H1 (cell line): ENCODE results near the gene ADAMTS17. TPM values are rescaled to one million over a fixed set of nuclear protein-coding genes. Genes with fewer than 3 reads are reported as not detected.

Experiments used
- CTCF ChIA-PET: fragments of 300-600 bp; sonication (Branson Sonifier 250); formaldehyde crosslinking; loops from one replicate; lab custom pipeline; 2021; ENCODE audit not compliant: partially characterized antibody; lab: Charles Lee
- POLR2A ChIA-PET: fragments of 300-600 bp; sonication (Branson Sonifier 250); formaldehyde crosslinking; loops from one replicate; lab custom pipeline; 2021; ENCODE audit warnings: inconsistent platforms; ENCODE audit not compliant: partially characterized antibody; lab: Charles Lee
- DNase-seq, 2 experiments: peaks; one replicate each; pipeline versions ENCODE4 v3.0.0 to v3.0.0-alpha.2; 2010 to 2022; ENCODE audit warnings: low spot score in 2 of 2, low read depth in 1 of 2, mixed read lengths in 1 of 2
- FAIRE-seq: peaks from 2 replicates; lab custom pipeline; 2011; peaks lifted over from hg19 to GRCh38; lab: Jason Lieb, UNC
- H2AFZ ChIP-seq: 2 replicates; pipeline ENCODE4 v1.8.1; 2012; ENCODE audit warnings: low read length, inconsistent platforms
- H2AK5ac ChIP-seq: 2 replicates; pipeline ENCODE4 v1.6.1; 2013; ENCODE audit warnings: low read depth, low read length
- H2BK120ac ChIP-seq: replicated peaks from 2 replicates; pipeline ENCODE3; 2013; ENCODE audit warnings: low read depth, low read length, inconsistent platforms
- H2BK12ac ChIP-seq: 2 replicates; pipeline ENCODE4 v1.6.1; 2013; ENCODE audit warnings: low read depth, low read length
- H2BK15ac ChIP-seq: 2 replicates; pipeline ENCODE4 v1.6.1; 2013; ENCODE audit warnings: low read length
- H2BK20ac ChIP-seq: 2 replicates; pipeline ENCODE4 v1.6.1; 2013; ENCODE audit warnings: low read length
- H2BK5ac ChIP-seq: 2 replicates; pipeline ENCODE4 v1.6.1; 2013; ENCODE audit warnings: low read depth, low read length
- H3K14ac ChIP-seq: 2 replicates; pipeline ENCODE4 v1.6.1; 2013; ENCODE audit warnings: inconsistent platforms; ENCODE audit not compliant: insufficient read length
- H3K18ac ChIP-seq: 2 replicates; pipeline ENCODE4 v1.6.1; 2013; ENCODE audit warnings: low read length; ENCODE audit errors: extremely low read depth
- H3K23ac ChIP-seq: 2 replicates; pipeline ENCODE4 v1.6.1; 2013; ENCODE audit warnings: inconsistent platforms; ENCODE audit not compliant: insufficient read length
- H3K23me2 ChIP-seq: 2 replicates; pipeline ENCODE4 v1.6.1; 2013; ENCODE audit warnings: low read depth, low read length
- H3K27ac ChIP-seq: 2 replicates; pipeline ENCODE4 v1.6.1; 2011; ENCODE audit warnings: low read depth, low read length, inconsistent platforms
- H3K27me3 ChIP-seq, 4 experiments: replicated peaks in 1 of 4; 1 replicate in 1 of 4; 2 replicates in 3 of 4; pipeline versions ENCODE4 v1.6.1 to v1.8.1; 2011 to 2013; ENCODE audit warnings: low read length in 3 of 4, mild to moderate bottlenecking in 3 of 4, inconsistent platforms in 2 of 4, mixed read lengths in 2 of 4, moderate library complexity in 1 of 4; ENCODE audit not compliant: control insufficient read depth in 3 of 4, insufficient read depth in 3 of 4; ENCODE audit errors: extremely low read depth in 1 of 4
- H3K36me3 ChIP-seq, 4 experiments: 2 replicates each; pipeline versions ENCODE4 v1.6.1 to v1.8.1; 2011 to 2013; ENCODE audit warnings: mild to moderate bottlenecking in 4 of 4, low read length in 3 of 4, moderate library complexity in 2 of 4, control low read depth in 1 of 4, inconsistent platforms in 1 of 4; ENCODE audit not compliant: insufficient read depth in 4 of 4, control insufficient read depth in 2 of 4
- H3K4ac ChIP-seq: replicated peaks from 2 replicates; pipeline ENCODE3; 2013; ENCODE audit warnings: low read length, low read depth, mixed read lengths, inconsistent platforms; ENCODE audit not compliant: insufficient read length
- H3K4me1 ChIP-seq, 4 experiments: replicated peaks in 1 of 4; 1 replicate in 1 of 4; 2 replicates in 3 of 4; pipeline versions ENCODE4 v1.6.1 to v1.8.1; 2011 to 2013; ENCODE audit warnings: low read length in 3 of 4, inconsistent platforms in 2 of 4, mixed read lengths in 1 of 4; ENCODE audit not compliant: insufficient read depth in 4 of 4, control insufficient read depth in 3 of 4
- H3K4me2 ChIP-seq, 2 experiments: 2 replicates each; pipeline versions ENCODE4 v1.6.1 to v1.8.1; 2011 to 2013; ENCODE audit warnings: low read depth in 2 of 2, low read length in 2 of 2, control low read depth in 1 of 2, inconsistent platforms in 1 of 2, mild to moderate bottlenecking in 1 of 2; ENCODE audit not compliant: insufficient read depth in 1 of 2
- H3K4me3 ChIP-seq, 4 experiments: fragments of 200-600, 300-600 bp in 1 of 4; sonication (generic), shearing (Covaris generic), sonication (Bioruptor Twin) in 1 of 4; 2 replicates each; pipeline versions ENCODE4 v1.5.1 to v1.8.1; 2011 to 2016; ENCODE audit warnings: low read length in 4 of 4, low read depth in 3 of 4, control low read depth in 2 of 4, inconsistent platforms in 2 of 4, mild to moderate bottlenecking in 2 of 4, mixed read lengths in 1 of 4, moderate library complexity in 1 of 4; ENCODE audit not compliant: insufficient read depth in 2 of 4; ENCODE audit errors: extremely low read depth in 1 of 4
- H3K56ac ChIP-seq: replicated peaks from 2 replicates; pipeline ENCODE3; 2013; ENCODE audit warnings: low read depth, mild to moderate bottlenecking, mixed read lengths, low read length, inconsistent platforms; ENCODE audit not compliant: insufficient read length
- H3K79me1 ChIP-seq: 2 replicates; pipeline ENCODE4 v1.6.1; 2013; ENCODE audit warnings: low read depth, low read length, control low read depth
- H3K79me2 ChIP-seq, 2 experiments: 2 replicates each; pipeline versions ENCODE4 v1.6.1 to v1.8.1; 2012 to 2013; ENCODE audit warnings: low read length in 2 of 2, mild to moderate bottlenecking in 2 of 2, inconsistent platforms in 1 of 2; ENCODE audit not compliant: insufficient read depth in 2 of 2, control insufficient read depth in 1 of 2
- H3K9ac ChIP-seq, 4 experiments: replicated peaks in 1 of 4; 1 replicate in 1 of 4; 2 replicates in 3 of 4; pipeline versions ENCODE4 v1.6.1 to v1.8.1; 2011 to 2013; ENCODE audit warnings: low read depth in 3 of 4, low read length in 3 of 4, control low read depth in 2 of 4, mild to moderate bottlenecking in 2 of 4, moderate library complexity in 2 of 4, inconsistent platforms in 1 of 4; ENCODE audit errors: extremely low read depth in 1 of 4
- H3K9me3 ChIP-seq, 2 experiments: 2 replicates each; pipeline versions ENCODE4 v1.6.1 to v1.8.1; 2012 to 2013; ENCODE audit warnings: mild to moderate bottlenecking in 2 of 2, moderate library complexity in 2 of 2, control low read depth in 1 of 2, inconsistent platforms in 1 of 2, low read depth in 1 of 2, low read length in 1 of 2, mixed read lengths in 1 of 2; ENCODE audit not compliant: insufficient read depth in 2 of 2
- H4K20me1 ChIP-seq, 2 experiments: replicated peaks in 1 of 2; 2 replicates each; pipeline versions ENCODE3 to v1.8.1; 2011 to 2013; ENCODE audit warnings: inconsistent platforms in 2 of 2, low read length in 2 of 2, mild to moderate bottlenecking in 1 of 2; ENCODE audit not compliant: insufficient read depth in 2 of 2, control insufficient read depth in 1 of 2
- H4K5ac ChIP-seq: 2 replicates; pipeline ENCODE4 v1.6.1; 2013; ENCODE audit warnings: low read length, low read depth, mixed read lengths, inconsistent platforms; ENCODE audit not compliant: insufficient read length
- H4K8ac ChIP-seq: 2 replicates; pipeline ENCODE4 v1.8.0; 2013; ENCODE audit warnings: mild to moderate bottlenecking, moderate library complexity, low read length, inconsistent platforms; ENCODE audit not compliant: insufficient read depth; ENCODE audit errors: extremely low read depth
- H4K91ac ChIP-seq: replicated peaks from 2 replicates; pipeline ENCODE3; 2013; ENCODE audit warnings: low read length, mixed read lengths, inconsistent platforms; ENCODE audit not compliant: insufficient read length
- CBX5 ChIP-seq: fragments of 300-800, 300-1000 bp; sonication (generic); IDR thresholded peaks from 2 replicates; pipeline ENCODE4 v1.7.1; 2016; ENCODE audit warnings: antibody characterized with exemption, low read length, low read depth
- CHD1 ChIP-seq: IDR thresholded peaks from 2 replicates; pipeline ENCODE4 v1.6.1; 2012; ENCODE audit warnings: low read depth, low read length, improper control_type of control experiment
- CTCF ChIP-seq, 3 experiments: IDR thresholded peaks; 1 replicate in 2 of 3; 2 replicates in 1 of 3; pipeline versions ENCODE4 v1.5.1 to v1.6.1; 2011; ENCODE audit warnings: low read length in 3 of 3, mild to moderate bottlenecking in 3 of 3, inconsistent platforms in 2 of 3, low read depth in 1 of 3, moderate library complexity in 1 of 3; ENCODE audit not compliant: insufficient read depth in 1 of 3; ENCODE audit errors: control extremely low read depth in 1 of 3
- FOSL1 ChIP-seq: IDR thresholded peaks from 2 replicates; pipeline ENCODE4 v1.6.1; 2011; ENCODE audit warnings: mild to moderate bottlenecking, low read depth, low read length, moderate library complexity; ENCODE audit not compliant: insufficient read depth
- KDM4A ChIP-seq: IDR thresholded peaks from one replicate; pipeline ENCODE4 v1.7.1; 2012; ENCODE audit warnings: low read depth, mild to moderate bottlenecking, moderate library complexity, low read length, inconsistent platforms; ENCODE audit not compliant: severe bottlenecking
- NRF1 ChIP-seq: IDR thresholded peaks from 2 replicates; pipeline ENCODE4 v1.6.1; 2011; ENCODE audit warnings: mild to moderate bottlenecking, low read depth, low read length, improper control_type of control experiment
- POLR2A ChIP-seq, 2 experiments: IDR thresholded peaks; 1 replicate in 1 of 2; 2 replicates in 1 of 2; pipeline ENCODE4 v1.6.1; 2011; ENCODE audit warnings: low read depth in 2 of 2, low read length in 2 of 2, mild to moderate bottlenecking in 2 of 2; ENCODE audit errors: control extremely low read depth in 1 of 2
- RFX5 ChIP-seq: IDR thresholded peaks from 2 replicates; pipeline ENCODE4 v1.6.1; 2011; ENCODE audit warnings: low read depth, low read length, improper control_type of control experiment, borderline replicate concordance
- RNF2 ChIP-seq: fragments of 200-900, 300-1000 bp; sonication (generic); IDR thresholded peaks from 2 replicates; pipeline ENCODE4 v1.7.1; 2016; ENCODE audit warnings: borderline replicate concordance, low read depth, mild to moderate bottlenecking, antibody characterized with exemption, low read length; ENCODE audit not compliant: poor library complexity, severe bottlenecking; ENCODE audit errors: missing control alignments
- SP4 ChIP-seq: IDR thresholded peaks from 2 replicates; pipeline ENCODE4 v1.6.1; 2012; ENCODE audit warnings: low read length, inconsistent platforms
- USF2 ChIP-seq: IDR thresholded peaks from 2 replicates; pipeline ENCODE4 v1.6.1; 2011; ENCODE audit warnings: low read length, improper control_type of control experiment
- WGBS, 2 experiments: shearing (Covaris generic) in 1 of 2; methylation state at CpG; one replicate each; pipeline versions ENCODE4 v1.1.6 to v1.1.7; 2013 to 2015; ENCODE audit warnings: low lambda C conversion rate in 2 of 2, mixed read lengths in 2 of 2, inconsistent platforms in 1 of 2, low coverage in 1 of 2, missing lambda C conversion rate in 1 of 2; ENCODE audit not compliant: insufficient replicate concordance in 2 of 2, insufficient coverage in 1 of 2, insufficient read length in 1 of 2; ENCODE audit errors: extremely low coverage in 1 of 2, missing lambda C conversion rate in 1 of 2; 5-methylcytosine and 5-hydroxymethylcytosine counted together
- polyA plus RNA-seq, 7 experiments: library from polyadenylated mRNA; depleted of rRNA in 3 of 7; stranded (reverse) in 5 of 7; unstranded in 2 of 7; fragments of >200 nt in 5 of 7; fragments of 200-250 nt in 2 of 7; gene quantifications; 1 replicate in 5 of 7; 2 replicates in 1 of 7; 4 replicates in 1 of 7; pipeline versions ENCODE4 v1.2.1 to v1.2.3, GENCODE V29; 2011 to 2013; ENCODE audit warnings: missing spikeins in 2 of 7, mixed read lengths in 2 of 7
- total RNA-seq: library from RNA; stranded (reverse); fragmentation: NEBNext Ultra II Directional; extraction: Animal tissue kit (Norgen Biotek cat#: 25700); gene quantifications from 2 replicates; pipeline ENCODE4 v1.2.1, GENCODE V29; 2021

Gene ADAMTS17
- total and polyA plus RNA-seq, 2 of the 8 experiments (the other 6 are each of a cell fraction or from before 2014, with no cell fraction given), result 0.51 to 1.7 TPM

- H3K36me3 ChIP-seq, result no peaks in the 10 kb centered on the region
- 85% methylated on average over 9 of the region's 9 CpGs; no CpG with 5 or more reads in 1 of the 2 experiments for WGBS, 2 experiments
- no peaks in the 10 kb centered on the region for H3K79me2 ChIP-seq
- H3K4me3 ChIP-seq, result no peak overlapping the region
- H2AFZ ChIP-seq, result no peak overlapping the region
- no peak overlapping the region for H3K9ac ChIP-seq
- no peak overlapping the region for H3K4me2 ChIP-seq
- no peaks in the 10 kb centered on the region for H3K27me3 ChIP-seq
- H4K91ac ChIP-seq, result no peak overlapping the region
- H3K79me1 ChIP-seq, result no peaks in the 10 kb centered on the region
- H2BK15ac ChIP-seq, result no peak overlapping the region
- no peak overlapping the region for H3K27ac ChIP-seq
- no peak for FAIRE-seq
- no peak overlapping the region for H3K14ac ChIP-seq
- H2BK12ac ChIP-seq, result no peak overlapping the region
- H3K4me1 ChIP-seq, result peaks cover 0 to 4% (median 0%) of the 10 kb centered on the region in 4 experiments; a peak in 2 of 7 replicates
- no peak overlapping the region for H2BK5ac ChIP-seq
- H3K18ac ChIP-seq, result no peak overlapping the region
- H4K5ac ChIP-seq, result no peak overlapping the region
- ChIA-PET CTCF (interaction anchor here (1.2 kb wide), 1 partner anchor 13 kb away, joined by 3 read pairs; no protein-coding TSS in a partner anchor), POLR2A (no interaction called here)
- no peaks in the 10 kb centered on the region for H4K20me1 ChIP-seq
- H2BK120ac ChIP-seq, result no peak overlapping the region
- no peak overlapping the region for H3K56ac ChIP-seq
- no peak overlapping the region for H2AK5ac ChIP-seq
- no peak overlapping the region for H3K23ac ChIP-seq
- no peak overlapping the region for H2BK20ac ChIP-seq
- H3K9me3 ChIP-seq, result peaks cover 9% of the 10 kb centered on the region in 2 experiments
- DNase-seq, result no peak
- no peaks in the 10 kb centered on the region for H3K23me2 ChIP-seq
- no peak overlapping the region; the same call in 1 of the 2 replicates for H4K8ac ChIP-seq
- no peak overlapping the region for H3K4ac ChIP-seq
- no peak for TF ChIP-seq SP4
- no peak for TF ChIP-seq FOSL1
- TF ChIP-seq NRF1, result no peak
- TF ChIP-seq RNF2, result no peak
- no peak for TF ChIP-seq CTCF (IDR thresholded peaks at IDR 0.05; ENCODE audit: control extremely low read depth in 1 of 3, insufficient read depth in 1 of 3, low read depth in 1 of 3, low read length in 3 of 3)
- TF ChIP-seq POLR2A (IDR thresholded peaks at IDR 0.05; ENCODE audit: control extremely low read depth in 1 of 2, low read depth in 2 of 2, low read length in 2 of 2), result no peak
- no peak for TF ChIP-seq RFX5
- TF ChIP-seq CHD1, result no peak
- TF ChIP-seq USF2, result no peak
- TF ChIP-seq CBX5, result no peak
- TF ChIP-seq KDM4A, result no peak
Measured at GRCh38 chr15:100118546-100118945, 223.2 kb downstream of the ADAMTS17 start.
